ENCODE results near the gene ZNF385D.

Gene ZNF385D

GRCh38 chr3:21643752-21644151 is 107.3 kb downstream of the ZNF385D start:
- Histone ChIP-seq H3K9ac (ENCODE audit: insufficient read length, low read depth) (no peak overlapping the region), H3K9me3 (ENCODE audit: insufficient read depth, low read length) (no peaks in the 10 kb centered on the region; the same call in 1 of the 2 replicates), H3K4me1 (ENCODE audit: insufficient read depth, insufficient read length) (no peaks in the 10 kb centered on the region), H3K36me3 (ENCODE audit: insufficient read depth, insufficient read length, low read length) (no peaks in the 10 kb centered on the region), H3K27me3 (ENCODE audit: insufficient read depth, insufficient read length) (no peaks in the 10 kb centered on the region), H3K4me3 (ENCODE audit: insufficient read length, low read depth) (no peak overlapping the region)
- no peak for DNase-seq (ENCODE audit: low read depth, low spot score)
- TF ChIP-seq SUZ12 (IDR thresholded peaks at IDR 0.05; ENCODE audit: extremely low read depth, insufficient read depth, insufficient read length) (no peak), YY1 (IDR thresholded peaks at IDR 0.05; ENCODE audit: insufficient read depth, insufficient read length) (no peak), ZNF274 (IDR thresholded peaks at IDR 0.05; ENCODE audit: low read depth, low read length) (no peak)

- TF ChIP-seq ZNF274 (IDR thresholded peaks at IDR 0.05; ENCODE audit: low read depth, low read length) (no peak), YY1 (IDR thresholded peaks at IDR 0.05; ENCODE audit: insufficient read depth, insufficient read length) (no peak)
- Histone ChIP-seq H3K9me3 (ENCODE audit: insufficient read depth, low read length) (no peaks in the 10 kb centered on the region; the same call in 1 of the 2 replicates), H3K9ac (ENCODE audit: insufficient read length, low read depth) (no peak overlapping the region), H3K4me3 (ENCODE audit: insufficient read length, low read depth) (no peak overlapping the region), H3K4me1 (ENCODE audit: insufficient read depth, insufficient read length) (no peaks in the 10 kb centered on the region), H3K36me3 (ENCODE audit: insufficient read depth, insufficient read length, low read length) (no peaks in the 10 kb centered on the region), H3K27me3 (ENCODE audit: insufficient read depth, insufficient read length) (no peaks in the 10 kb centered on the region)
- DNase-seq (ENCODE audit: low read depth, low spot score): no peak
These were observed 108.6 kb downstream of the ZNF385D start for GRCh38 chr3:21642433-21642832.

GRCh38 chr3:21641959-21642358 is 109.1 kb downstream of the ZNF385D start:
- no peaks in the 10 kb centered on the region for H3K27me3 ChIP-seq (ENCODE audit: insufficient read depth, insufficient read length)
- no peak for DNase-seq (ENCODE audit: low read depth, low spot score)
- TF ChIP-seq SUZ12 (IDR thresholded peaks at IDR 0.05; ENCODE audit: extremely low read depth, insufficient read depth, insufficient read length) (no peak), ZNF274 (IDR thresholded peaks at IDR 0.05; ENCODE audit: low read depth, low read length) (no peak), YY1 (IDR thresholded peaks at IDR 0.05; ENCODE audit: insufficient read depth, insufficient read length) (no peak)
- H3K4me3 ChIP-seq (ENCODE audit: insufficient read length, low read depth): no peak overlapping the region
- H3K36me3 ChIP-seq (ENCODE audit: insufficient read depth, insufficient read length, low read length): no peaks in the 10 kb centered on the region
- H3K9me3 ChIP-seq (ENCODE audit: insufficient read depth, low read length): no peaks in the 10 kb centered on the region; the same call in 1 of the 2 replicates
- no peaks in the 10 kb centered on the region for H3K4me1 ChIP-seq (ENCODE audit: insufficient read depth, insufficient read length)
- H3K9ac ChIP-seq (ENCODE audit: insufficient read length, low read depth): no peak overlapping the region

- Histone ChIP-seq H3K27me3 (ENCODE audit: insufficient read depth, insufficient read length) (no peaks in the 10 kb centered on the region), H3K36me3 (ENCODE audit: insufficient read depth, insufficient read length, low read length) (no peaks in the 10 kb centered on the region), H3K4me1 (ENCODE audit: insufficient read depth, insufficient read length) (no peaks in the 10 kb centered on the region), H3K9me3 (ENCODE audit: insufficient read depth, low read length) (no peaks in the 10 kb centered on the region; the same call in 1 of the 2 replicates), H3K4me3 (ENCODE audit: insufficient read length, low read depth) (no peak overlapping the region), H3K9ac (ENCODE audit: insufficient read length, low read depth) (no peak overlapping the region)
- no peak for DNase-seq (ENCODE audit: low read depth, low spot score)
- TF ChIP-seq ZNF274 (IDR thresholded peaks at IDR 0.05; ENCODE audit: low read depth, low read length) (no peak), SUZ12 (IDR thresholded peaks at IDR 0.05; ENCODE audit: extremely low read depth, insufficient read depth, insufficient read length) (no peak), YY1 (IDR thresholded peaks at IDR 0.05; ENCODE audit: insufficient read depth, insufficient read length) (no peak)
These were observed 112.5 kb downstream of the ZNF385D start for GRCh38 chr3:21638488-21638887.

- no peak for TF ChIP-seq SUZ12 (IDR thresholded peaks at IDR 0.05; ENCODE audit: extremely low read depth, insufficient read depth, insufficient read length)
- TF ChIP-seq YY1 (IDR thresholded peaks at IDR 0.05; ENCODE audit: insufficient read depth, insufficient read length): no peak
- no peak for TF ChIP-seq ZNF274 (IDR thresholded peaks at IDR 0.05; ENCODE audit: low read depth, low read length)
- Histone ChIP-seq H3K4me1 (ENCODE audit: insufficient read depth, insufficient read length) (no peaks in the 10 kb centered on the region), H3K27me3 (ENCODE audit: insufficient read depth, insufficient read length) (no peaks in the 10 kb centered on the region), H3K9me3 (ENCODE audit: insufficient read depth, low read length) (no peaks in the 10 kb centered on the region), H3K9ac (ENCODE audit: insufficient read length, low read depth) (no peak overlapping the region), H3K4me3 (ENCODE audit: insufficient read length, low read depth) (no peak overlapping the region), H3K36me3 (ENCODE audit: insufficient read depth, insufficient read length, low read length) (no peaks in the 10 kb centered on the region)
- no peak for DNase-seq (ENCODE audit: low read depth, low spot score)
These were observed 116.9 kb downstream of the ZNF385D start for GRCh38 chr3:21634112-21634511.

GRCh38 chr3:21624524-21624923 is 126.5 kb downstream of the ZNF385D start:
- no peak for TF ChIP-seq ZNF274 (IDR thresholded peaks at IDR 0.05; ENCODE audit: low read depth, low read length)
- no peak for TF ChIP-seq SUZ12 (IDR thresholded peaks at IDR 0.05; ENCODE audit: extremely low read depth, insufficient read depth, insufficient read length)
- TF ChIP-seq YY1 (IDR thresholded peaks at IDR 0.05; ENCODE audit: insufficient read depth, insufficient read length): no peak
- no peaks in the 10 kb centered on the region for H3K36me3 ChIP-seq (ENCODE audit: insufficient read depth, insufficient read length, low read length)
- H3K27me3 ChIP-seq (ENCODE audit: insufficient read depth, insufficient read length): no peaks in the 10 kb centered on the region
- H3K9me3 ChIP-seq (ENCODE audit: insufficient read depth, low read length): no peaks in the 10 kb centered on the region
- H3K4me3 ChIP-seq (ENCODE audit: insufficient read length, low read depth): no peak overlapping the region
- H3K4me1 ChIP-seq (ENCODE audit: insufficient read depth, insufficient read length): no peaks in the 10 kb centered on the region
- no peak overlapping the region for H3K9ac ChIP-seq (ENCODE audit: insufficient read length, low read depth)
- no peak for DNase-seq (ENCODE audit: low read depth, low spot score)

- Histone ChIP-seq H3K4me3 (ENCODE audit: insufficient read length, low read depth) (no peak overlapping the region), H3K27me3 (ENCODE audit: insufficient read depth, insufficient read length) (no peaks in the 10 kb centered on the region), H3K9ac (ENCODE audit: insufficient read length, low read depth) (no peak overlapping the region), H3K4me1 (ENCODE audit: insufficient read depth, insufficient read length) (no peaks in the 10 kb centered on the region), H3K36me3 (ENCODE audit: insufficient read depth, insufficient read length, low read length) (peaks cover 3% of the 10 kb centered on the region), H3K9me3 (ENCODE audit: insufficient read depth, low read length) (no peaks in the 10 kb centered on the region)
- no peak for DNase-seq (ENCODE audit: low read depth, low spot score)
- TF ChIP-seq YY1 (IDR thresholded peaks at IDR 0.05; ENCODE audit: insufficient read depth, insufficient read length): no peak
- TF ChIP-seq SUZ12 (IDR thresholded peaks at IDR 0.05; ENCODE audit: extremely low read depth, insufficient read depth, insufficient read length): no peak
- no peak for TF ChIP-seq ZNF274 (IDR thresholded peaks at IDR 0.05; ENCODE audit: low read depth, low read length)
These were observed 129.8 kb downstream of the ZNF385D start for GRCh38 chr3:21621181-21621651.
